ENCODE measurements around the gene WAC. TPM values are rescaled to one million over a fixed set of nuclear protein-coding genes. Genes with fewer than 3 reads are reported as not detected.

WAC gene
- total RNA-seq, 1 donor from 2014 or later = 62.8 TPM

DNA sequence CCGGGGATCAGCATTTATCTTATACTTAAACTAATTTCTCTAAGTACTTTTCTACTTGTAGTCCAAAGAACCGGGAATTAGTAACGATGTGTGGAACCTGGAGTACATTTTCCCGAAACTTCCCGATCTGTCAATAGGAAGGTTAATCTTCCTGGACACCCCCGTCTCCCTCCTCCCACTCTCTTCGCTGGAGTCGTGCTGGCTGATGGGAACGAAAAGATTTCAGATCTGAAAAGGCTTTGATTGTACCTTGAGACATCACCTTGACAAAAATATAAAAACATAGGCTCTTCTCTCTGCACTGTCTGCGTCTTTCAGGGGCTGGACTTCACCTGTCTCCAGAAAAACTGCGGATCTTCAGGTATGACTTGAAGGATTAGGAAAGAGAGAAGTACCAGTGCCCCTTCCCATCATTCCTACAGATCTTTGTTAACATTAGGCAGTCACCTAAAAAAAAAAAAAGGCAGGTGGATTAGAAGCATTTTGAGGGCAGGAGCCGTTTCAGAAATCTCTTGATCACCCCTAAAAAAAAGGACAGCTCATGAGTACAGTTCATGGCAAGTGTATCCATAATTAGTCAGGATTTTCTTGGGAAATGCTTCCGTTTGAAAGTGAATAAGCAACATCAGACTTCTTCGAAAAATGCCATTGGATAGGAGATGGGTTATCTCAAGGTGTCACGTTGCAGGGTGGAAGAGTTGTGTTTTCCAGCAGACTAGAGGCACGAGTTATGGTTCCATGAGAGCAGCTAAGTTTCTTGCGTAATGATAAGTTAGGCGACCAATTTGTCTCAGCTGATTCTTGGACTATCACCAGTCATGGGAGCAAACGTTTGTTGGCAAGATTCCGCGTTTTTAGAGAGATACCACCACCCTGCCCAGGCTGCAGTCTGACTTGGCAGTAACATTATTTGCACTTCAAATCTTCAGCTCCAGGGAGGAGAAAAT lies 136.6 kb downstream of the WAC start:
- ATAC-seq = no peak

Other genes with a start within 250 kb of the WAC start
- 53.6 TPM for gene MPP7, start 230.1 kb upstream of the WAC start, total RNA-seq
- 6.5 TPM for gene BAMBI, start 144.4 kb downstream of the WAC start, total RNA-seq